Gastroesophageal sphincter (tissue), 4 donors: ENCODE data around the gene NEUROG1. TPM values are rescaled to one million over a fixed set of nuclear protein-coding genes. Genes with fewer than 3 reads are reported as not detected.
A peak's percentile ranks its signal among the peaks of the same experiment; 100 is the strongest.

Experiments used
- ATAC-seq: fragments of 150-250 bp; one replicate; pipeline ENCODE4 v1.9.1; 2016; ENCODE audit warnings: mild to moderate bottlenecking, moderate library complexity
- H3K27ac ChIP-seq, 4 donors: fragments of 200-600 bp; sonication (generic) in 3 of 4; 1 replicate in 3 of 4; 2 replicates in 1 of 4; pipeline ENCODE4 v1.5.1; 2016 to 2019
- H3K27me3 ChIP-seq: fragments of 200-600 bp; sonication (generic); one replicate; pipeline ENCODE4 v1.5.1; 2019
- H3K36me3 ChIP-seq, 2 donors: fragments of 200-600 bp; sonication (generic); one replicate each; pipeline ENCODE4 v1.5.1; 2019; ENCODE audit warnings: control low read depth in 1 of 2
- H3K4me1 ChIP-seq, 3 donors: fragments of 200-600 bp; sonication (generic); 1 replicate in 2 of 3; 2 replicates in 1 of 3; pipeline ENCODE4 v1.5.1; 2016 to 2019; ENCODE audit warnings: control low read depth in 2 of 3
- H3K4me3 ChIP-seq, 2 donors: fragments of 200-600 bp; sonication (generic); one replicate each; pipeline ENCODE4 v1.5.1; 2019; ENCODE audit warnings: mild to moderate bottlenecking in 1 of 2, moderate library complexity in 1 of 2
- H3K9me3 ChIP-seq, 3 donors: fragments of 200-600 bp; sonication (generic); one replicate each; pipeline ENCODE4 v1.5.1; 2017 to 2019; ENCODE audit warnings: control low read depth in 2 of 3
- CTCF ChIP-seq, 4 experiments: fragments of 200-600 bp in 2 of 4; fragments of 450-650 bp in 2 of 4; sonication (generic) in 1 of 4; IDR thresholded peaks; one replicate each; pipeline ENCODE4 v1.5.1; 2017 to 2019; ENCODE audit warnings: antibody characterized with exemption in 4 of 4, mild to moderate bottlenecking in 2 of 4, moderate library complexity in 2 of 4
- EP300 ChIP-seq: sonication (generic); formaldehyde crosslinking; IDR thresholded peaks from one replicate; pipeline ENCODE4 v1.6.1; 2017; ENCODE audit warnings: antibody characterized with exemption, mild to moderate bottlenecking
- POLR2A ChIP-seq, 2 donors: fragments of 450-650 bp; IDR thresholded peaks; one replicate each; pipeline ENCODE4 v1.6.1; 2017; ENCODE audit warnings: antibody characterized with exemption in 2 of 2, mild to moderate bottlenecking in 2 of 2, moderate library complexity in 1 of 2
- POLR2AphosphoS5 ChIP-seq: sonication (generic); formaldehyde crosslinking; IDR thresholded peaks from one replicate; pipeline ENCODE4 v1.6.1; 2017; ENCODE audit warnings: antibody characterized with exemption
- WGBS, 2 donors: methylation state at CpG; one replicate each; pipeline ENCODE4 v1.1.5; 2018; ENCODE audit warnings: low coverage in 1 of 2; 5-methylcytosine and 5-hydroxymethylcytosine counted together
- total RNA-seq, 4 donors: library from RNA; depleted of rRNA; stranded (reverse); fragments of >200 nt; gene quantifications; one replicate each; pipeline ENCODE4 v1.1.0, GENCODE V29; 2016

The NEUROG1 gene
- total RNA-seq, 4 donors from 2014 or later: not detected

GRCh38 chr5:135491552-135492318, 44.0 kb downstream of the NEUROG1 start:
- 0% methylated on average over 4 of the region's 40 CpGs; no CpG with 5 or more reads in 1 of the 2 donors for WGBS, 2 donors
- Histone ChIP-seq H3K27ac (no peak overlapping the region), H3K4me1 (peaks cover 0 to 27% (median 19%) of the 10 kb centered on the region in 3 donors), H3K4me3 (no peak overlapping the region), H3K9me3 (no peaks in the 10 kb centered on the region), H3K36me3 (no peaks in the 10 kb centered on the region), H3K27me3 (peaks cover 77% of the 10 kb centered on the region)
- ATAC-seq: no peak
- TF ChIP-seq CTCF (IDR thresholded peaks at IDR 0.05) (no peak), POLR2AphosphoS5 (no peak), EP300 (no peak), POLR2A (IDR thresholded peaks at IDR 0.05) (no peak)

GRCh38 chr5:135491038-135491551, 44.7 kb downstream of the NEUROG1 start:
- no peak for TF ChIP-seq EP300
- TF ChIP-seq POLR2A (IDR thresholded peaks at IDR 0.05): no peak
- no peak for TF ChIP-seq POLR2AphosphoS5
- TF ChIP-seq CTCF (IDR thresholded peaks at IDR 0.05): no peak
- ATAC-seq: no peak
- WGBS, 2 donors: 24 to 35% methylated on average over 2 of the region's 14 CpGs

GRCh38 chr5:135490245-135491037, 45.3 kb downstream of the NEUROG1 start:
- peaks cover 90% of the 10 kb centered on the region for H3K27me3 ChIP-seq
- H3K36me3 ChIP-seq: no peaks in the 10 kb centered on the region
- peak overlapping the region in 1 of 2 donors; percentile 51 for H3K4me3 ChIP-seq
- TF ChIP-seq EP300 (no peak), POLR2A (IDR thresholded peaks at IDR 0.05) (no peak), POLR2AphosphoS5 (no peak), CTCF (IDR thresholded peaks at IDR 0.05) (no peak)
- ATAC-seq: no peak
- H3K4me1 ChIP-seq: peaks cover 0 to 27% (median 19%) of the 10 kb centered on the region in 3 donors
- 39 to 83% methylated on average over 2 to 4 of the region's 49 CpGs for WGBS, 2 donors
- H3K27ac ChIP-seq: no peak overlapping the region
- H3K9me3 ChIP-seq: no peaks in the 10 kb centered on the region

More at GRCh38 chr5:135491038-135491551, 44.7 kb downstream of the NEUROG1 start:
- Histone ChIP-seq H3K4me3 (no peak overlapping the region), H3K4me1 (peaks cover 0 to 27% (median 19%) of the 10 kb centered on the region in 3 donors), H3K9me3 (no peaks in the 10 kb centered on the region), H3K27me3 (peaks cover 84% of the 10 kb centered on the region), H3K27ac (no peak overlapping the region), H3K36me3 (no peaks in the 10 kb centered on the region)

GRCh38 chr5:135489466-135490244, 46.1 kb downstream of the NEUROG1 start:
- peaks cover 98% of the 10 kb centered on the region for H3K27me3 ChIP-seq
- no peak for ATAC-seq
- peaks cover 0 to 27% (median 19%) of the 10 kb centered on the region in 3 donors for H3K4me1 ChIP-seq
- H3K27ac ChIP-seq: no peak overlapping the region
- WGBS, 2 donors: 0 to 11% methylated on average over 9 to 15 of the region's 53 CpGs
- TF ChIP-seq EP300: no peak
- no peak for TF ChIP-seq POLR2AphosphoS5
- TF ChIP-seq POLR2A (IDR thresholded peaks at IDR 0.05): no peak
- TF ChIP-seq CTCF (IDR thresholded peaks at IDR 0.05): no peak
- no peaks in the 10 kb centered on the region for H3K9me3 ChIP-seq
- H3K36me3 ChIP-seq: no peaks in the 10 kb centered on the region
- peak overlapping the region in 1 of 2 donors; percentile 51 for H3K4me3 ChIP-seq
